ENCODE results near the gene ST3GAL3. TPM values are rescaled to one million over a fixed set of nuclear protein-coding genes. Genes with fewer than 3 reads are reported as not detected.

The ST3GAL3 gene
- total and polyA plus RNA-seq, 2 donors (not counting 3 experiments of a cell fraction or from before 2014, with no cell fraction given), result 14.3 to 35.8 TPM

DNA sequence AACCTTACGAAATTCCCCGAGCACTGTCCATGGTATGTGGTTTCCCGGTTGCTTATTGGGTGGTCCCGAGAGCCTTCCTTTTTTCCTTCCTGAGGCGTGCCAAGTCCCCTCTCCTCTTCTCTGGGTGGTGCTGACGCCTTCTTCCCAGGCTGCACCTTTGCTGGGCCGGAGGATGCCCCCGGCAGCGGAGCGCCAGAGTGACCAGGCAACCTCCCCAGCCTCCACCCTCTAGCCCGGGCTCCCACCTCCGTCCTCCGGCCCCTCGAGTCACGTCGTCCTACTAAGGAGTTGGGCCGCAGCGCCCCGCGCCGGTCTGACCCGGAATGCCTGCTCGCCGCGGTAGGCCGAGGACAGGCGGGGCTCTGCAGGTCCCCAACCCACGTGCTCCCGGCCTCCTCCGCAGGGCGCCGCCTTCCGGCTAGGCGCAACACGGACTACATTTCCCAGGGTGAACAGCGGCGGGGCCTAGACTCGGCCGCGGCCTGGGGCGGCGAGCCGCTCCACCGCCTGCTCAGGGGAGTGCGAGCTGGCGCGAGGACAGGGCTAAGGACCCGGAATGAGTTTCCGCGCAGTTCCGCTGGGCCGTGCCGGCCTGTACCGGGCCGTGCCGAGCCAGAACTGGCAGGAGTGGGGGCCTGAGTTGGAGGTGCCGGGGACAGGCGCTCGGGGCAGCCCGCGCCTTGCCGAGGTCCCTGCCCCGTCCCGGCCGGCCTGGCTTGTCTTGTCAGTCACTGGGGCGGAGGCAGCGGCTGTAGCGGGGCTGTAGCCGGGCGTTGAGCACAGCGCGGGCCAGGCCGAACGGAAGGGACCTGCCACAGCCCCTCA is 239.1 kb downstream of the ST3GAL3 start, which contains the start of gene IPO13:
Gene IPO13 (plus strand): TSS at position 715 of the 825 bp plus-strand sequence. CDS start 651 bp downstream, outside the sequence.
- intact Hi-C loops (cut with micrococcal nuclease) (loop anchor here (1.0 to 5.0 kb wide), 7 partner anchors 23 to 417 kb away; partner anchors contain the start of gene ATP6V0B), dilution Hi-C loops (cut with MboI; ENCODE audit: extremely low pct_ligation_motif_present, low sequenced_read_pairs) (loop anchor here (25.0 kb wide), 1 partner anchor 184 kb away; no protein-coding TSS in a partner anchor)
- Histone ChIP-seq H3K27me3 (ENCODE audit: control insufficient read depth in 2 of 2, insufficient read depth in 2 of 2, low read length in 2 of 2) (no peaks in the 10 kb centered on the region), H3K36me3 (ENCODE audit: control insufficient read depth in 2 of 2, extremely low read depth in 1 of 2, insufficient read depth in 2 of 2, low read length in 2 of 2) (peaks cover 0 to 4% of the 10 kb centered on the region in 2 experiments), H3K4me3 (replicated peaks in 1 of 3; ENCODE audit: insufficient read depth in 1 of 3, low read depth in 1 of 3, low read length in 3 of 3) (peak within 1 kb of the TSS; percentile 64 to 76 (median 67)), H3K79me2 (ENCODE audit: control insufficient read depth, insufficient read depth, low read length) (peaks cover 5% of the 10 kb centered on the region), H4K20me1 (replicated peaks; ENCODE audit: control insufficient read depth, extremely low read depth, insufficient read depth, low read length) (no peaks in the 10 kb centered on the region), H3K9me1 (replicated peaks; ENCODE audit: control insufficient read depth, extremely low read depth, insufficient read depth, low read length) (no peaks in the 10 kb centered on the region), H3K4me1 (ENCODE audit: control insufficient read depth, extremely low read depth, insufficient read depth, low read length) (peaks cover 20% of the 10 kb centered on the region), H3K4me2 (ENCODE audit: insufficient read depth, low read length) (peak within 1 kb of the TSS; percentile 95), H3K9me3 (replicated peaks; ENCODE audit: control insufficient read depth, insufficient read depth, low read length) (no peaks in the 10 kb centered on the region), H3K9ac (replicated peaks; ENCODE audit: extremely low read depth, insufficient read depth, low read length) (peak within 1 kb of the TSS; percentile 97), H2AFZ (ENCODE audit: low read depth, low read length) (peak within 1 kb of the TSS; percentile 99), H3K27ac (ENCODE audit: insufficient read depth, low read depth, low read length) (peak within 1 kb of the TSS; percentile 94)
- peak; percentile 96 for DNase-seq (ENCODE audit: low read depth, low spot score)
- BruUV-seq (replicated peaks), result no TSS peak
- POLR2A ChIA-PET, result interaction anchor here (1.2 kb wide), 1 partner anchor 12 kb away, joined by 4 read pairs; no protein-coding TSS in a partner anchor
- CTCF ChIA-PET, result interaction anchor here (0.8 to 7.2 kb wide), 9 partner anchors 10 to 182 kb away, joined by 3 to 93 read pairs (median 4); partner anchors contain the start of genes ARTN and DPH2
- peak; percentile 94 for FAIRE-seq
- no peak for TF ChIP-seq JUN (IDR thresholded peaks at IDR 0.05; ENCODE audit: borderline replicate concordance, insufficient read depth, insufficient read length, low read depth)
- TF ChIP-seq POLR2A (IDR thresholded peaks at IDR 0.05; ENCODE audit: low read depth, low read length), result peak; percentile 86
- TF ChIP-seq, protein P1, sequence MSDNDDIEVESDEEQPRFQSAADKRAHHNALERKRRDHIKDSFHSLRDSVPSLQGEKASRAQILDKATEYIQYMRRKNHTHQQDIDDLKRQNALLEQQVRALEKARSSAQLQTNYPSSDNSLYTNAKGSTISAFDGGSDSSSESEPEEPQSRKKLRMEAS (IDR thresholded peaks at IDR 0.05; ENCODE audit: insufficient read depth, insufficient read length), result peak; percentile 96
- no peak for TF ChIP-seq GATA2 (IDR thresholded peaks at IDR 0.05; ENCODE audit: insufficient read depth, insufficient read length, low read depth, low read length)
- TF ChIP-seq, protein P2, sequence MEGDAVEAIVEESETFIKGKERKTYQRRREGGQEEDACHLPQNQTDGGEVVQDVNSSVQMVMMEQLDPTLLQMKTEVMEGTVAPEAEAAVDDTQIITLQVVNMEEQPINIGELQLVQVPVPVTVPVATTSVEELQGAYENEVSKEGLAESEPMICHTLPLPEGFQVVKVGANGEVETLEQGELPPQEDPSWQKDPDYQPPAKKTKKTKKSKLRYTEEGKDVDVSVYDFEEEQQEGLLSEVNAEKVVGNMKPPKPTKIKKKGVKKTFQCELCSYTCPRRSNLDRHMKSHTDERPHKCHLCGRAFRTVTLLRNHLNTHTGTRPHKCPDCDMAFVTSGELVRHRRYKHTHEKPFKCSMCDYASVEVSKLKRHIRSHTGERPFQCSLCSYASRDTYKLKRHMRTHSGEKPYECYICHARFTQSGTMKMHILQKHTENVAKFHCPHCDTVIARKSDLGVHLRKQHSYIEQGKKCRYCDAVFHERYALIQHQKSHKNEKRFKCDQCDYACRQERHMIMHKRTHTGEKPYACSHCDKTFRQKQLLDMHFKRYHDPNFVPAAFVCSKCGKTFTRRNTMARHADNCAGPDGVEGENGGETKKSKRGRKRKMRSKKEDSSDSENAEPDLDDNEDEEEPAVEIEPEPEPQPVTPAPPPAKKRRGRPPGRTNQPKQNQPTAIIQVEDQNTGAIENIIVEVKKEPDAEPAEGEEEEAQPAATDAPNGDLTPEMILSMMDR (IDR thresholded peaks at IDR 0.05; ENCODE audit: extremely low read depth in 1 of 2, insufficient read depth in 1 of 2, low read depth in 1 of 2, low read length in 2 of 2), result peak; percentile 65 to 70
- TF ChIP-seq POLR2AphosphoS5 (IDR thresholded peaks at IDR 0.05; ENCODE audit: insufficient read depth, low read depth, low read length), result peak; percentile 84
- peak; percentile 62 for TF ChIP-seq MYC (IDR thresholded peaks at IDR 0.05; ENCODE audit: low read depth, low read length)
